Pons (tissue), 1 donor: ENCODE results near the gene SEPTIN8.

Source experiments
- DNase-seq: peaks from one replicate; pipeline ENCODE4 v3.0.0-alpha.2; 2016; ENCODE audit warnings: low spot score

SEPTIN8 gene

DNA sequence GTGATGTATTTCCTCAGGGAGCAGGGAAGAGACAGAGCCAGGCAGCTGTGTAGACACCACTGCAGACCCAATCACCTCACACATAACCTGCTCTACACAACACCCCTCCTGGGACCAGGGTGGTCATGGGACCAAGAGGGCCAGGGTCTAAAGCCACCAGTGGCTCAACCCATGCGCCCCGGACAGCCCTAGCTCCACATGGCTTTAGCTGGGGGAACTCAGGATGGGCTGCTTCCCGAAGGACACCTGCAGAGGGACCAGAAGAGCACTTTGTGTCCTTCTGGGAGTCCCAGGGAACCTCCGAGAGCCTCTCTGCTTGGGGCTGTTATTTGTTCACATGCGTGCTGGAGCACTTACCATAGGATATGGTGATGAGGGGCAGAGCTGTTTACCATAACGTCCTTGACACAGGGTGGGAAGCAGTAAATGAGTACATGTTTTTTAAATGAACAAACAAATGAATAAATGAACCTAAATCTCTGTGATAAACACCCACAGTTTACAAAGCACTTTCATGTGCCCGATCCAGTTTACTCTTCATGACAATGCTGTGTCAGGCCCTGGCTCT is 12.3 kb downstream of the SEPTIN8 start:
- no peak for DNase-seq

DNA sequence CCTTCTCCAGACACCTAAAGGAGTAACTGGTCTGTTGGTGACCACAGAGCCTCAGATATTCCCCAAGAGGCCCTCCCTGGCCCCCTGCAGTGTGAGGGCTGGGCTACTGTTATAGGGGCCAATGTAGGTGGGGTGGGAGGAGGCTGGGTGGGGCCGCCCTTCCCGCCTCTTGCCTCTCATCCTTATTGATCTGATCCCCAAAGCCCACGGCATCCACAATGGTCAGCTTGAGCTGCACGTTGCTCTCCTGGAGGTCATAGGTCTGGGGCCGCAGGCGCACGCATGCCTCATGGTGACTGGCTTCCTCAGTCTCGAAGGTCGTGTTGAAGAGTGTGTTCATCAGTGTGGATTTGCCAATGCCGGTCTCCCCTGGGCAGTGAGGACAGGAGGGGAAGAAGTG is 13.0 kb downstream of the SEPTIN8 start:
- DNase-seq = no peak

DNA sequence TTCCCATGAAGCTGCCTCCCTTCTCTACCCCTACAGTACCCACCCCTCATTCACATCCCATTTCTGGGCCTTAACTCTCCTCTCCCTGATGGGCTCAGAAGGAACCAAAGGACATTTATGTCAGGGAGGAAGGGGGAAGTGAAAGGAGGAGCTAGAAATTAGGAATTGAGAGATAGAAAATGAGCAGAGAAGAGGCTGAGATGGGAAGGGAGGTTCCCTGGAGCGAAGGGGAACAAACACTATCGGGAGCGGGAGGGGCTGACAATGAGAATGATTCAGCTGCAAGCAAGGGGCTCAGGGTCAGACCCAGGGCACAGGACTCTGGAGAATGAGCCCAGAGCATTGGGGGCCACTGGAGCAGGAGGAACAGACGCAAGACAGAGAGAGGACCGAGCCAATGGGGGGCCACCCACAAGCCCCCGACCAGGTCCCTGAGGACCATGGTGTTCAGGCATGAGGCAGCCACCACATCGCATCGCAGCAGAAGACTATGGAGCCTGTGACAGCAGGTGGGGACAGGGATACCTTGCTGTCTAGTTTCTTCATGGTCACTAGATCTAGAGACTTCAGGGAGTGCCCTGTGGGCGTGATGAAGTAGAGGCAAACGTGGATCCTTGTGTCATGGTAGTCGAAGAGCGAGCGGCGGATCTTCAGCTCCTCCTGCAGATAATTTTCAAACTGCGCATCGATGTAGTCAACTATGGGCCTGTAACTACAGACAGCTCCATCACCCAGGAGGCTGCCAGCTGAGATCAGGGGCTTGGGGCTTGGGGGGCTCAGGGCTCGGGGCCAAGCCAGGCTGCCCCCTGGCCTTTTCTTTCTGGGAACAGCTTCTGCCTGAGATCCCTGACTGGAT is 13.6 kb downstream of the SEPTIN8 start:
- DNase-seq = no peak

DNA sequence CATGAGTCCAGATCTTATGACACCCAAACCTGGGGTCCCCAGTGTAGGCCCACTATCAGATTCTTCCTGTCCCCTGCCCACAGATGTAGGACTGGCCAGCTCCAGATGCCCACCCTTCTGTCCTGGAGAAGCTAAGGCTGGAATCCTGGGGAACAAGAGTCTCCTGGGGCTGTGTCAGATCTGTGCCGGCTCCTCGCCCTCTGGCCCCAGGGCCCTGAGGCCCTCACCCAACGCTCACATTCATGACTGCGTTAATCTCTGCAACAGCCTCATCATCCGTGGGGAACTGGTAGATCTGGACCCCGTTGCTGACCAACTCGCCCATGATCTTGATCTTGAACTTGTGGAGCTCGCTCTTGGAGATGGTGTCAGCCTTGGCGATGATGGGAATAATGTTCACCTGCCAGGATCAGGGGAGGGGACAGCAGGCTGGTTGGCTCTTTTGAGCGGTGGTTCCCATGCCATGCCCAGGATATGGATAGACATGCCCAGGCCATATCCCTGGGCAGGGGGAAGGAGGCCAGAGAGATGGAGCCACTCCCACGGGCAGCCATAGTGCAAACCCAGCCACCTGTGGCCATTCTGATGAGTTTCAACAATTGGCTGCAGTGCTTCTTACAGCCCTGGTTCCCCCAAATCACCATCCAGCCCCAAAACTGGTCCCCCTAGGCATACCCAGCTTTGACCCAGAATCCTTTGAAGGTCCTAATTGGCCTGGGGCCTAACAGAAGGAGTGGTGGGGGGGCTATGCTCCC is 14.6 kb downstream of the SEPTIN8 start:
- DNase-seq = no peak

DNA sequence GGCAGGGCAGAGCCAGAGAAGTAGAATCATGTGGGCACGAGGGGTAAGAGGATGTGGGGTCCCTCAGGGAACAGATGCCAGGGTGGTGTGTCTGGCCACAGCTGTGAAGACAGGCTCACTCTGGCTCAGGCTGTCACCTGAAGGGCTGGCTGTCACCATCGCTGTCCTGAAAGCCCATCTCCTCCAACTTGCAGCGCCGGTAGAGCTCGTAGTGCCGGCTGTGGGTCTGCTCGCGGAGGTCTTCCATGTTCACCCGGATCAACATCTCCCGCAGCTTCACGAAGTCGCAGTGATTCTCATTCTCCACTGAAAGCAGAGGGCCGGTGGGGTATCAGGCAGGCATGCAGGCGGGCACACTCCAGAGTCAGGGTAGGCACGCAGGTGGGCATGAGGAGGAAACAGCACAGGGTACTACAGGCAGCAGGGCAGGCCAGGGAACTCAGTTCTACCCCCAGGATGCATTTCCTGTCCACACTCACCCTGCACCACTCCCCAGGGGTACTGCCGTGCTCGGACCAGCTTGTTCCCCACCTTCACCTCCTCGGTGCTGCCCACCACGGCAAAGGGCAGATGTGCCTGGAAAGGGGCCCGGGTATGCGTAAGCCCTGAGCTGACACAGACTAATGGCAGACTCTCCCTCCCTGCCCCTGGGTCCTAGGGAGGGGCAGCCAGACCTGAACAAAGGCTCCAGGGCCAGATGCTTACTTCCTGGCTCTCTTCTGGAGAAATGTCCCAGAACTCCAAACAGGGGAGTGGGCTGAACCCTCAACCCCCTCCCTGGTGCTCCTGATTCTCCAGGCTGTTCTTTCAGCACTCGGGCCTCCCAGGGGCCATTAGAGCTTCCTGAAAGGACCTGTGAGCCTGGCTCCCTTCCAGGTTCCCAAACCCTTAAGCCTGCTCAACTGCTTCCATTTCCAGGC is 15.5 kb downstream of the SEPTIN8 start:
- DNase-seq = no peak

DNA sequence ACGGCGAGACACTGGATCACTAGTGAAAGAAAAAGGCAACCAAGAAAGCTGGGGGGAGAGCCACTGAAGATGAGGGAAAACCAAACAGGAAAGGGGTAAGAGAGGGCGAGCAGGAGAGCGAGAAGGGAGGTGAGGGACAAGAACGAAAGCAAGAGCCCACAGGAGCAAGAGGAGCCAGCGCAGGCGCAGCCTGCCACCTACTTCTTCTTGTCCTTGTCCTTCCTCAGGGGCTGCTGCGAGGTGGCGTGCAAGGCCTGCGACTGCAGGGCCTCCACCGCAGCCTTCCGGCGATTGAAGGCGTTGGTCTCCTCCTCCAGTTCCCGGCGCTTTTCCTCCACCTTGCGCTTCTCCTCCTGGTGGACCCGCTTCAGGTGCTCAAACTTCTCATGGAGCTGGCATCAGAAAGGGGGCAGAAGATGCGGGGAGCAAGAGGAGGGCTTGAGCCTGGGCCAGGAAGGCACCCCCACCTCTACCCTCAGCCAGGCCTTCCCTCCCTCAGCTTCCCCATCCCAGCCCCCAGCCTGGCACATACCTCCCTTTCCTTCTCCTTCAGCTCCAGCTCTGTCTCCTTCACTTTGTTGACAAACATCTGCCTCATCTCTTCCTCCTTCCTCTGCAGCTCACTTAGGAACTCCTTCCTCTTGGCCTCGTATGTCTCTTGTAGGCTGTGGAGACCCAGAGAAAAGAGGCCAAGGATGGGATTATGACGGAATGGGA is 16.3 kb downstream of the SEPTIN8 start:
- DNase-seq = no peak

DNA sequence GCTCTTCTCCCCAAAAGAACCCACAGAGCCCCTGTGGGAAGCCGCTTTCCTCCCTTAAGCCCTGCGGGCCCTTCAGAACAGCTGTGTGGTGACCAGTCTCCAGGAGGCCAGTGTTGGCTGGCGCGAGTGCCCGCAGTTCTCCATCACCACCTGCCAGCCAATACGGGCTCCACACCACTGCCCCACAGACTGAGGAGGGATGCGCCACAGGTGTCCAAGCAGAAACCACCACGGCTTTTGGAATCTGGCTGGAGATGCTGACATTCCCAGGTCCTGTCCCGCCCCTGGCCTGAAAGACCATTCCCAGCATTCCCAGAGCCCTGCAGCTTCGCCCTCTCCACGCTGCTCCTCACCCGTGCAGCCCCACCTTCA is 17.0 kb downstream of the SEPTIN8 start:
- DNase-seq = no peak

DNA sequence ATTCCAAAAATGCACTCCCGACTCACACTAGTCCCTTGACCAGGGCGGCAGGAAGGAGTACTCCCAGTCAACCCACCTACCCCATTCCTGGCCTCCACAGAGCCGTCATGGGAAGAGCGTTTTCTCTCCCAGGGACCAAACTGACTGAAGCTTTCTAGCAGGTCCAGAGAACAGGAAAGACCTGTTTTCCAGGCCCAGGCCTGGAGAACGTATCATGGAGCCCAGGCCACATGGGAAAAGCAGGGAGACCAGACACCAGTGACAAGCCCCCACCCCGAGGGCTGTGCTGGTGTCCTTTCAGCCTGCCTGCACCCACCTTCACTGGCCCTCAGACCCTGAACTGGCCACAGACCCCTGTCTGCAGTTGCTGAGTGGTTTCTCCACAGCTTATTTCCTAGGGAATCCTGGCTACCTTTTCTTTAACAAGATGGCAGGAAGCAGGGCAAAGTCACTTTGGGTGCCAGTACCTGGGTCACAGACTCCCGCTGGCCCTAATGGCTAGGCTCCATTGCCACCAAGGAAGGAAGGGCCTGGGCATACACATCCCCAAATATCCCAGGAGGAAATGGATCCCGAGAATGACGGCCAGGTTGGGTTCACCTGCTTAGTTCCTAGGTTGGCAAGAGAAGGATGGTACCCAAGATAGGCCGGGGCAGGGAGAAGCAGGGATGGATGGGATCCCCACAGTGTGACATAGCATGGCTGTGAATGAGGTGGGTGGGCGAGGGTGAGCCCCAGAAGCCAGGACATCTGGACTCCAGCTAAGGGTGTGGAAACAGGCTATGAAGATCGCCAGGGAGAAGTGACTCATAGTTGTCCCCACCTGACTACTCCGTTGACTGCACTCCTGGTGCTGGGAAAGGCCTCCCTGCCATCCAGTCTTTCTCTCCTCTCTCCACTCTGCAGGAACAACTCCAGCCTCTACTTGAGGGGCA is 17.7 kb downstream of the SEPTIN8 start:
- no peak for DNase-seq

DNA sequence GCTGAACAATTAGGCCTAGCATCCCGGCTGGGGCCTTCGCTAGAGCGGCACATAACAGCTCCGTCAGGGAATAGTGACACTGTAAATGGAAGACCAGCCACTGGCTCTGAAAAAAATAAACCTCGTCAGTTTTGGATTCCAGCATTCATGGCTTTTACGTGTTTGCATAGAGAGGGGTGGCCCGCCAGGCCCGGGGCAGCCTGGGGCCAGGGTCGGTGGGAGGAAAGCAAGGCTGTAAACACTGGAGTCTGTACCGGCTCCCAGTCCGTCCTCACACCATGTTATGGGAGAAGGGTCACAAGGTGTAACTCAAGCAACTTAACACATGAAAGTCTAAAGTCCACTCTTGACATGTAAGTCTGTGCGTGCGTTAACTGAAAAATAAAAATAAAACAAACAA is 18.6 kb downstream of the SEPTIN8 start:
- DNase-seq = no peak

DNA sequence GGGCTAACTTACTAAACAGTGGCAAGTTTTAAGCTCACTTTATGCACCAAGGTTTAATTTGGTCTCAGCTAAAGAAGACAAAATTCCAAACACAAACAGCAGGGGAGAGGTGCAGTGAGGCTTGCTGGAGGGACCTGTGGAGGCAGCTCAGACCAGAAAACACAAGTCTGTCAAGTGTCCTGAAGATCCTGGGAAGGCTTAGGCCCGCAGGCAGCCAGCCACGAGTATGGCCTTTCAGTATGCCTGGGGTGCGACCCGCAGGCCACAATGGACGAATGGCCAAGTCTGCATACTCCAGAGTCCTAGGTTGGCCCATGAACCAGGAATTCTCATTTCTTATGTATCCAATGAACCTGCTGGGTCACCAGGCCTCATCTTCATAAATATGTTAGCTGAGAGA is 20.5 kb downstream of the SEPTIN8 start:
- DNase-seq = no peak

DNA sequence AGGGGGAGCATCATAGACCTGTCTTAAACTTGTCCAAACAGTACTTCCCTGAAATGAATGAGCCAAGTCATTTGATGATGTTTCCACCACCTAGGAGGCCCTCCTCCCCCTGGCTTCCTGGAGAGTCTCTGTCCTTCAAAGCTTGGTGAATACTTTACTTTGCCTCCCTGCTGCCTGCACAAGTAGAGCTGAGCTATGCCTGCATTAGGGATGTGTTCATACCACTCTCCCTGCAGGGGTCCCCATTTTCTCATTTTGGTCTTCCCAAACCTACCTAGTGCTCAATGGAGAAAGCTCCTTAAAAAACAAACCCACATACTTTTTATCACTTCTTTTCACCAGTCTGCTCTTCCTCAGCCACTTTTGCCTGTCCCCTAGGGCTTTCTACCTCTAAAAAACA is 22.1 kb downstream of the SEPTIN8 start:
- DNase-seq = peak; percentile 71

DNA sequence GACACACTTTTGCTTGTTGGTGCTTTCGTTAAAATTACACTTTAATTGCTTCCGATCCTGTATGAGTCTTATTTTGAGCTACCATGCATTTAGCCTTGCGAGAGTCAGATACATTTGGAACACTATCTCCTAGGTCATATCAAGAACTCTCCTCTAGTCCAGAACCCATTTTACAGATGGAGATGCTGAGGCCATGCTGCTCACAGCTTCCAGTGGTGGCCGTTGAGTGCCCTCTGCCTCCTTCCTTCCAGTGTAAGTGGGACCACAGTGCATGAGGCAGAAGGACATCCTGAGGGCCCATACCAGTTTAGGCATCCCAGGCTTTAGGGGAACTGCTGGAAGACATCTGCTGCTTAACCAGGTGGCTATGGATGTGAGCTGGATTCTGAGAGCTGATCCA is 22.9 kb downstream of the SEPTIN8 start:
- DNase-seq = no peak

DNA sequence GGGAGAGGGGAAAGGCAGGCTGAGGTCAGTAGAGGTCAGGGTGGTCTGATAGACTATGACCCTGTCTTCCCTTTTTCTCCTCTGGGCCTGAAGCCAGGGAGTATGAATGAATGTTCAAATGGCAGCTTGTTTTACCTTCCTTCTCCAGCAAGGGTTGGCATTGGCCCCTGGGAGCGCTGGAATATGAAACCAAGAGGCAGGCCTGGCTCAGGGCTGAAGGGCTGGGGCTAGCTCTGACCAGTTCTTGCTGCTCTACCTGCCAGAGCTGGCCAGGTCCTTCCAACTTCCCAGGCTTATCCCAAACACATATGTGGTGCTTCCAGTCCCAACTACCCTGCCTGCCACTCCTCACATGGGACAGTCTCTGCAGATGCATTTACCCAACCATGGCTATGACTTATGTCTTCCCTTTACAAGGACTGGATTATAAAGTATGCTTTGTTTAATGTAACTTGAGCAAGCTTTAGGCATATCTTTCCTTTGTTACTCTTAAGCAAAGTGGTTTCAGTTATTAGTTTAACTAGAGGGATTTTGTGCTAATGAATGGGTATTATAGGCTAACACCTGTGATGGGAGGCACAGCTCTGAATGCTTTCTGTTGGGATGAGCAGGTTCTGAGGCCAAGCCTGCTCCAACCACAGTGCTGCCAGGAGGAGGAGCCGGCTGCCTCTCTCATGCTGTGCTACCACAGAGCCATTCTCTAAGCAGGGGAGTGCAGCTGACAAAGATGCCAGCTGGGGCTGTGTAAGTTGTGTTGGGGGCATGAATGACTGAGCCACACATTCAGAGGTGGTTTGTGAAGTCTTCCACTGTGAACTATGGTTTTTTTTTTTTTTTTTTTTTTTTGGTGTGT is 23.7 kb downstream of the SEPTIN8 start:
- DNase-seq = peak; percentile 93

DNA sequence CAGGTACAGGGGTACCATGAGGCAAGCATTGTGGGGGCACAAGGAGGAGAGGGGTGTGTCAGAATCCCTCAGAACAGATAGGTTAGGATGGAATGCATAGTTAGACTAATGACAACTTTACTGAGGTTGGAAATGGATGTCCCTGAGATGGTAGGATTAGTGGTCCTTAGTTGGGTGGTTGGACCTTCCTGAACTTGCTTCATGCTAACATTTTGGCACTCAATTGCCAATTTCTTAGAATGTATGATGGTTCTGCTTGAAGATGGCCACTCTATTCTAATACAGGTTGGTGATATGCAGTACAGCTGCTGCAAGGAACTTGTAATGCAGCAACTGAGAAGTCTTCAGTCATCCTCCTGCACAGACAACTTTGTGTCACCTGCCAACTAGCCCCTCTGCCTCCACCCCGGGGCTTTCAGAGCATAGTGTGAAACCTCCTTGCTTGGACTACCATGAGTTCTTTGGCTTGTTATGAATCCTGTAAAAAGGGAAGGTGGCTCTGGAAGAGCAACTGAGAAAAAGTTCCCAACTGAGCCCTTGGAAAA is 24.4 kb downstream of the SEPTIN8 start:
- DNase-seq = no peak

DNA sequence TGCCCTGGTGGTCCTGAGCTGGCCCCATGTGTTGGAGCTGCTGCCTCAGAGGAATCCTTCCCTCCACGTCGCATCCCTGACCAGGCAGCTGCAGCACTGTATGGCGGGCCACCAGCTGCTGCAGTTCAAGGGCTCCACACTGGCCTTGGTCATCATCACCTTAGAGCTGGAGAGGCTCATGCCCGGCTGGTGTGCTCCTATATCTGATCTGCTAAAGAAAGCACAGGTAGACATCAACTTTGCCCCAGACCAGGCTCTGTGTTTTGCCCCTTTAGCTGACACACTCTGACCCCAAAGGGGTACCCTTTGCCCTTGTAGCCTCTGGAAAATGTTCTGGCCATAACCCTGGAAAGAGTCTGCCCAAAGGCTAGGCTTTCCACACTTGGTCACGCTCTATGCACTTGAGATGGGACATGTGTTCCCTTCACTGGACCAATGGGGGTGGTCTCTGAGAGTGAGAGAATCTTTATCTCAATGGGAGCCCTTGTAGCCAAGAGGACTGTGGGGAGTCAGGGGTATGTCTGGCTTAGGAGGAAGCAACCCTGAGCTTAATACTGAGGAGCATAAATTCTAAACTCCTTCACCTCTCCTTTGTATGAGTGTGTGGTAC is 25.0 kb downstream of the SEPTIN8 start:
- no peak for DNase-seq

DNA sequence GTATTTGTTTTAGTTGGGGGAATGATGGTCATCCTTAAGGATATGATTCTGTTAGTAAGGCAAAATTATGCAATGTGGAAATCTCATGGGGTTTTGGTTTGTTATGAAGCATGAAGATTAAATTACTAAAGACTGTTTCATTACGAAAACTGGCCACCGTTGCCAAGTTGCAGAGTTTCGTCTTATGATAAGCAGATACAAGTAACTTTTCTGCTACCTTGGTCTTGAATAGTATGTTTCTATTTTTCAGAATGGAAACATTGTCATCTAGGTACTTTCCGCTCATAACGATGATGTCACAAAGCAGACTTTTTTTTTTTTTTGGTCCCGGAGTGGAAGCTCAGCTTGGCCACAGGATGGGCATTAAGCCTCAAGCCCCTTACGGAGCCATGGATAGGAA is 25.6 kb downstream of the SEPTIN8 start:
- no peak for DNase-seq

DNA sequence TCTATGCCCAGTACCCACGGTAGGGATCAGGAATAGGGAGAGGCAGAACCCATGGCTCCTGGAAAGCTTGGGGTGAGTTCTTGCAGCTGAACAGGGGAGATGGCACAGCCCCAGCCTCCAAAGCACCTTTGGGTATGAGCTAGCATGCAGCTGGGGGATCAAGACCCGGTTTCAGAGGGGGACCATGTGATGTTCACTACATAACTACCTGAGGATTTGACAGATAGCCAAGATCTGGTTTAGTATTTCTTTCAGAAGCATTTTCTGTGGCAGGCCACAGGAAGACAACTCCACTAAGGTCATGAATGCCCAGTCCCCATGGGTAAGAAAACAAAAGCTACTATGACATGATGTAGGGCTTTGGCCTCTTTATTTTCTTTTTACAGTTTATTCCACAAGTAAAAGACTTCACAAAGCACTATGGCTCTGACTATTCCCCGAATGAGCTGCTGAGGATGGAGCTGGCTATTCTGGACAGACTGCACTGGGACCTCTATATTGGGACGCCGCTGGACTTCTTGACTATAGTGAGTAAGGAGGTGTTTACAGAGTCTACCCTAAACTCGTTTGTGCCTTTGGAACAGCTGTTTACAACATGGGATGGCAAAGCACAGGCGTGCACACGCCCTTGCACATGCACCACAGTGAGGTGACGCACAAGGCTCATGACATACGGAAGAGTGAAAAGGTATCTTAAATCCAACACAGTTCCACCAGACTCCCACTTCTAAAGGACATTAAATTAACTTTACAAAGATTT is 26.4 kb downstream of the SEPTIN8 start:
- DNase-seq = no peak

DNA sequence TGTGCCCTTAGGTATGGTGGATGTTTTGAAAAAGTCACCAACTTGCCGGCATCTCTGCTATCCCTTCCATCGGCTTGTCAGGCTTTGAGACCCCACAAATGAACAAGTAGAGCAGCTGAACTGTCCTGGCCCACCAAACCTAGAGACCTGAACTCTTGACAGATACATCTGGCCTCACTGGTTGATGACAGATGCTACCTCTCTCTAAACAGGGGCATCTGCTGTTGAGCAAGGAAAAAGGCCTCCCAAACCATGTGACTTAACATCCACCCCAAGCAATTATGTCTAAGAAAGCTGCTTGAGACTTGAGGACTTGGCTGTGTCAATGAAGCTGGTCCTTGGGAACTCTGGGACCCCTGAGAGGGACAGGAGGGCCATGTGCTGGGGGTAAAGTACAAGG is 27.5 kb downstream of the SEPTIN8 start:
- no peak for DNase-seq
